Stimulated activated CD8-positive, alpha-beta memory T cell treated with anti-CD3 and anti-CD28 coated beads, Interleukin-2, amount 100 ng/mL, for 1 hour (primary cell): ENCODE measurements around the gene RPS21.
"Not testable (repeated sequence)": the region's sequence is repeated elsewhere in the genome, so short reads cannot be mapped to it uniquely, and the experiment has no call there.

ENCODE experiments used
- DNase-seq, 2 donors: peaks; one replicate each; pipeline ENCODE4 v3.0.0-alpha.2; 2020; ENCODE audit warnings: low read depth in 2 of 2

RPS21 gene

GRCh38 chr20:62425281-62426058 lies 38.6 kb downstream of the RPS21 start:
- no peak for DNase-seq

GRCh38 chr20:62426059-62426348 lies 39.1 kb downstream of the RPS21 start:
- DNase-seq = not testable (repeated sequence)

- DNase-seq = no peak
Observed at GRCh38 chr20:62426699-62427131, 39.8 kb downstream of the RPS21 start.

GRCh38 chr20:62427172-62428001 lies 40.5 kb downstream of the RPS21 start, which contains the start of gene RBBP8NL:
Gene RBBP8NL (minus strand): TSS chr20:62427539. CDS start chr20:62419647, 7,892 bp downstream.
- no peak for DNase-seq

GRCh38 chr20:62428002-62428372 lies 41.1 kb downstream of the RPS21 start:
- no peak for DNase-seq

- no peak for DNase-seq
Observed at GRCh38 chr20:62428396-62429295, 41.7 kb downstream of the RPS21 start.

- no peak for DNase-seq
Observed at GRCh38 chr20:62429455-62430310, 42.8 kb downstream of the RPS21 start.

GRCh38 chr20:62430311-62430853 lies 43.5 kb downstream of the RPS21 start:
- no peak for DNase-seq

- no peak for DNase-seq
Observed at GRCh38 chr20:62430866-62431447, 44.1 kb downstream of the RPS21 start.

GRCh38 chr20:62433658-62434497 lies 47.0 kb downstream of the RPS21 start:
- DNase-seq = no peak

GRCh38 chr20:62436692-62437091 lies 49.8 kb downstream of the RPS21 start:
- DNase-seq = no peak

- no peak for DNase-seq
Observed at GRCh38 chr20:62437496-62437895, 50.6 kb downstream of the RPS21 start.

GRCh38 chr20:62437927-62438326 lies 51.0 kb downstream of the RPS21 start:
- no peak for DNase-seq
